HG03469 (cell line): ENCODE data around the gene ZNF467.

Experiments
- ATAC-seq: cut with Tn5 transposase; IDR thresholded peaks from one replicate; pipeline ENCODE4 v1.9.1; 2021; ENCODE audit warnings: mild to moderate bottlenecking, moderate library complexity, moderate number of reproducible peaks; ENCODE audit not compliant: unreplicated experiment

Gene ZNF467

DNA sequence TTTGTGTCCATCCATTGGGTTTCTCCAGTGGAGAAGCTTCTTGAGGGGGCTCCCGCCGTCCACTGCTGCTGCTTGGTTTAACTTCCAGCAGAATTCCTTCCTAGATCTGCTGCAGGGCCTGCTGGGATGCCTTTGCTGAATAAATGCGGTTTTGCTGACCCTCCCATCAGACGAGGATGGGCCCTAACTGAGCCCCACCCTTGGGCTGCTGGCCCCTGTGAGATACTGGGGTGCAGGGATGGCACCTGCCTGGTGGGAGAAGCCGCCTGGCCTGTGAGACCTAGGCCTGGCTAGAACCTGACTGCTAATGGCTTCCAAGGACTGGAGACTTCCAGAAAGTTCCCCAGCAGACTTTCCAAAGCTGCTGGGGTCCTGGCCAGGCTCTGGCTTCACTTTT, 43.8 kb downstream of the ZNF467 start:
- no peak for ATAC-seq

- ATAC-seq: no peak
Observed at GRCh38 chr7:149728491-149729375, 44.7 kb downstream of the ZNF467 start.

GRCh38 chr7:149727899-149728476, 45.4 kb downstream of the ZNF467 start:
- ATAC-seq: no peak

- ATAC-seq: no peak
Observed at GRCh38 chr7:149727053-149727898, 46.1 kb downstream of the ZNF467 start.

GRCh38 chr7:149725916-149726315, 47.5 kb downstream of the ZNF467 start:
- ATAC-seq: no peak

- ATAC-seq: no peak
Observed at GRCh38 chr7:149725426-149725821, 48.0 kb downstream of the ZNF467 start.

GRCh38 chr7:149724661-149725425, 48.5 kb downstream of the ZNF467 start:
- no peak for ATAC-seq

GRCh38 chr7:149723795-149724495, 49.4 kb downstream of the ZNF467 start:
- no peak for ATAC-seq

GRCh38 chr7:149723082-149723767, 50.2 kb downstream of the ZNF467 start:
- ATAC-seq: no peak

- no peak for ATAC-seq
Observed at GRCh38 chr7:149722356-149722957, 50.9 kb downstream of the ZNF467 start.

GRCh38 chr7:149721084-149721601, 52.2 kb downstream of the ZNF467 start:
- no peak for ATAC-seq

DNA sequence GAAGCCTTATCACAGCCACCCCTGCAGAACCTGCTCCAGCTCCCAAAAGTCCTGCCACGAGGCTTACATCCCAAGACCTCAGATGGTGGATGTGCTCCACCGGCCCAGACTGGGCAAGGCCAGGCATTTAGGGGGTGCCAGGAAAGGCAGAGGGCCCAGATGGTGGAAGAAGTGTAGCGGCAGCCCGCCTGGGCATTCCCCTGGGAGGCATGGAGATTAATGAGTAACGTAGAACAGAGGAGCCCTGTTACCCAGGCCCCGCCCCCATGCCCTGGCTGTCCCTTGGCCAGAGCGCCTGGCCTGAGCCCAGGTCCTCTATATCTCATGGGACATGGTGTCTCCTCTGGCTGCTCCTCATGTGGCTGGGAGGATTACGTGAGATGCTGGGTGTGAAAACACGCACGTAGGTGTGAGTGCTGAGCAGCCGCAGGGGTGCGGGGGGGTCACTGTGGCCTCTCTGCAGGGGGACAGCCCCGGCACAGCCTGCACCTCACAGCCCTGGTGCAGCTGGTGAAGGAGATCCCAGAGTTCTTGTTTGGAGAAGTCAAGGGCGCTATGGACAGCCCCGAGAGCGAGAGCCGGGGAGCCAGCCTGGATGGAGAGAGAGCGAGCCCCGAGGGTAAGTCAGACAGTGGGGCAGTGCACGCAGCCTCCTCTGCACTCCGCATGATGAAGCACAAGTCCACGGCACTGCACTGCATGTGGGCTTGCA, 52.9 kb downstream of the ZNF467 start:
- no peak for ATAC-seq

DNA sequence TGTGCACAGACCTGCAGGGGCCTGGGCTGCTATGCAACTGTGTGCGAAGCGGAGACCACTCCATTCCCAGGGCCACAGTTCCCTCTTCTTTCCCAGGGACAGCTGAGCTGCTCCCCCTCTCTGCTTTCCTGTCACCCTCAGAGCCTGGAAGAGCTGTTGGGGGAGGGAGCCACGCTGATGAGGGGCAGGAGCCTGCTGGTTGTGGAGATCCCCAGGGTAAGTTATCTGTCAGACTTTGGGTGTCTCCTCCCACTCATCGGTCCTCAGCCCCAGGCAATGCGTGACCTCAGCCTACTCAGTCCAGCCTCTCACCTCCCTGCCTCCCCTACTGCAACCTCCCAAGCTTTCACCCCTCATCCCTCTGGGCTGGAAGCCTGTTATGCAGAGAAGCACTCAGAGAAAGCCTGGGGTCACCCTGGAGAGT, 53.5 kb downstream of the ZNF467 start:
- ATAC-seq: no peak

GRCh38 chr7:149719050-149719899, 54.1 kb downstream of the ZNF467 start:
- no peak for ATAC-seq

DNA sequence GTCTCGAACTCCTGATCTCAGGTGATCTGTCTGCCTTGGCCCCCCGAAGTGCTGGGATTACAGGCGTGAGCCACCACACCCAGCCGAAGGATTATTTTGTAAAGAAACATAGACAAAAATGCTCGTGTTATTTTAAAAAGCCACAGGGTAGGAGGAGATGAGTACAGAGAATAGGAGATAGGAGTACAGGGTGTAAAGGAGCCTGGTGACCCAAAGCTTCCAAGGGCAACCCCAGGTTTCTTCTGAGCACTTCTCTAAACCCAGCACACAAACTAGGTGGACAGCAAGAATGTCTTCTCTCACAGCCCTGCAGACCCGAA, 54.7 kb downstream of the ZNF467 start:
- no peak for ATAC-seq

GRCh38 chr7:149717481-149717880, 55.9 kb downstream of the ZNF467 start:
- ATAC-seq: no peak

GRCh38 chr7:149716932-149717307, 56.5 kb downstream of the ZNF467 start:
- no peak for ATAC-seq
